OCI-LY7 (cell line): ENCODE measurements around the gene SMIM17. TPM values are rescaled to one million over a fixed set of nuclear protein-coding genes. Genes with fewer than 3 reads are reported as not detected.

ENCODE experiments used
- BruUV-seq: library from RNA; stranded (reverse); fragments of 400-500 nt; replicated peaks from 2 replicates; lab custom pipeline; 2021; lab: Mats Ljungman, UMichigan
- CTCF ChIA-PET: fragments of 300-600 bp; sonication (Branson Sonifier 250); formaldehyde crosslinking; loops from one replicate; lab custom pipeline; 2022; ENCODE audit warnings: antibody characterized with exemption; ENCODE audit not compliant: unreplicated experiment; lab: Charles Lee
- POLR2A ChIA-PET: fragments of 300-600 bp; sonication (Branson Sonifier 250); formaldehyde crosslinking; loops from one replicate; lab custom pipeline; 2022; ENCODE audit warnings: antibody characterized with exemption; lab: Charles Lee
- DNase-seq: peaks from one replicate; pipeline ENCODE4 v3.0.0-alpha.2; 2015; ENCODE audit warnings: low spot score
- H2AFZ ChIP-seq: fragments of 200-600 bp; sonication (generic), shearing (Covaris generic); 2 replicates; pipeline ENCODE4 v1.6.1; 2014; ENCODE audit warnings: mild to moderate bottlenecking, antibody characterized with exemption, low read length, moderate library complexity
- H3K27ac ChIP-seq: fragments of 200-600 bp; sonication (generic); 2 replicates; pipeline ENCODE4 v1.5.1; 2014; ENCODE audit warnings: mixed run types, low read depth, mild to moderate bottlenecking, moderate library complexity, low read length, inconsistent platforms; ENCODE audit not compliant: poor library complexity, severe bottlenecking
- H3K36me3 ChIP-seq: fragments of 200-600 bp; sonication (generic); 2 replicates; pipeline ENCODE4 v1.6.1; 2014; ENCODE audit warnings: mild to moderate bottlenecking, antibody characterized with exemption, low read length, moderate library complexity, mixed read lengths; ENCODE audit not compliant: insufficient read depth
- H3K4me1 ChIP-seq: fragments of 200-600 bp; sonication (generic); 2 replicates; pipeline ENCODE4 v1.5.1; 2014; ENCODE audit warnings: mild to moderate bottlenecking, low read length; ENCODE audit not compliant: insufficient read depth, poor library complexity, severe bottlenecking
- H3K4me2 ChIP-seq: fragments of 200-600 bp; sonication (generic); 2 replicates; pipeline ENCODE4 v1.6.1; 2014; ENCODE audit warnings: mild to moderate bottlenecking, low read length
- H3K4me3 ChIP-seq: fragments of 200-600 bp; sonication (generic); 2 replicates; pipeline ENCODE4 v1.5.1; 2014; ENCODE audit warnings: mild to moderate bottlenecking, low read depth, low read length; ENCODE audit not compliant: poor library complexity, severe bottlenecking
- H3K79me2 ChIP-seq: fragments of 200-600 bp; sonication (generic); 2 replicates; pipeline ENCODE4 v1.6.1; 2016; ENCODE audit warnings: low read depth, mild to moderate bottlenecking, low read length, moderate library complexity, mixed read lengths; ENCODE audit not compliant: insufficient read depth
- H3K9me2 ChIP-seq: fragments of 200-600 bp; sonication (generic); 2 replicates; pipeline ENCODE4 v1.6.1; 2016; ENCODE audit warnings: mild to moderate bottlenecking, low read length, mixed read lengths; ENCODE audit not compliant: insufficient read depth
- H3K9me3 ChIP-seq: fragments of 200-600 bp; sonication (generic); 2 replicates; pipeline ENCODE4 v1.6.1; 2014; ENCODE audit warnings: mild to moderate bottlenecking, mixed run types, low read length, mixed read lengths
- H4K20me1 ChIP-seq: fragments of 200-600 bp; sonication (generic); 2 replicates; pipeline ENCODE4 v1.6.1; 2014; ENCODE audit warnings: mild to moderate bottlenecking, antibody characterized with exemption, low read length, moderate library complexity, mixed read lengths; ENCODE audit not compliant: insufficient read depth
- EZH2phosphoT487 ChIP-seq: fragments of 200-600 bp; sonication (generic); IDR thresholded peaks from 2 replicates; pipeline ENCODE4 v1.6.1; 2018; ENCODE audit warnings: low read depth, borderline replicate concordance, mild to moderate bottlenecking, mixed run types, antibody characterized with exemption, low read length, moderate library complexity, mixed read lengths
- intact Hi-C: fragments of 100-400 bp; cut with micrococcal nuclease; formaldehyde crosslinking; loops from one replicate; pipeline ENCODE4 v1.10.0; 2022; ENCODE audit not compliant: unreplicated experiment
- total RNA-seq, 2 experiments: library from RNA; depleted of rRNA in 1 of 2; stranded (reverse); fragments of >200 nt in 1 of 2; shearing (Covaris generic) in 1 of 2; gene quantifications; 2 replicates each; pipeline ENCODE4 v1.2.3, GENCODE V29; 2014 to 2022
- TF ChIP-seq, protein P1 (sequence below): fragments of 200-600 bp; sonication (generic); conservative IDR thresholded peaks from 2 replicates; pipeline ENCODE4 v1.5.1; 2014; ENCODE audit warnings: mild to moderate bottlenecking, antibody characterized with exemption, low read length, moderate library complexity, mixed read lengths

SMIM17 gene
- total RNA-seq, 2 experiments from 2014 or later = not detected

DNA sequence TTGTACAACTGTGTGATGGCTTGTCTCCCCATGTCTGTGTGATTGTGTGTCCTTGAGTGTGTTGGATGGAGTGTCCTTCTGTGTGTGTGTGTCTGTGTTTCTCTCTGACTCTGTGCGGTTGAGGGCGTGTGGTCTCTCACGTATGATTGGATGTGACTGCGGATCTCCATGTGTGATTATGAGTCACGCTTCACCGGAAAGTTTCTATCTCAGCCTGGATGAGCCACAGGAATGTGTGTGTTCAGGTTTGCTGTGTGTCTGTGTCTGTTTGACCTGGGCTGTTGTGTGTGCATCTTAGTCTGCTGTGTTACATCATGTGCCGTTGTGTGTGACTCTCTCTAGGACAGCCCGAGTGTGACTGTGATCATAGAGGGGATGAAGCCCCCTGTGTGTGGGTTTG lies 44.1 kb downstream of the SMIM17 start:
- H3K4me2 ChIP-seq = no peak overlapping the region
- no TSS peak for BruUV-seq
- CTCF ChIA-PET = no interaction called here

GRCh38 chr19:56689198-56689597 lies 46.2 kb downstream of the SMIM17 start:
- ChIA-PET CTCF (no interaction called here), POLR2A (no interaction called here)
- no TSS peak for BruUV-seq
- Histone ChIP-seq H3K9me3 (no peaks in the 10 kb centered on the region), H2AFZ (no peak overlapping the region), H3K79me2 (no peaks in the 10 kb centered on the region), H3K36me3 (no peaks in the 10 kb centered on the region), H3K4me3 (no peak overlapping the region), H3K4me1 (no peaks in the 10 kb centered on the region), H4K20me1 (no peaks in the 10 kb centered on the region), H3K9me2 (no peaks in the 10 kb centered on the region), H3K4me2 (no peak overlapping the region), H3K27ac (no peak overlapping the region)
- TF ChIP-seq, protein P1, sequence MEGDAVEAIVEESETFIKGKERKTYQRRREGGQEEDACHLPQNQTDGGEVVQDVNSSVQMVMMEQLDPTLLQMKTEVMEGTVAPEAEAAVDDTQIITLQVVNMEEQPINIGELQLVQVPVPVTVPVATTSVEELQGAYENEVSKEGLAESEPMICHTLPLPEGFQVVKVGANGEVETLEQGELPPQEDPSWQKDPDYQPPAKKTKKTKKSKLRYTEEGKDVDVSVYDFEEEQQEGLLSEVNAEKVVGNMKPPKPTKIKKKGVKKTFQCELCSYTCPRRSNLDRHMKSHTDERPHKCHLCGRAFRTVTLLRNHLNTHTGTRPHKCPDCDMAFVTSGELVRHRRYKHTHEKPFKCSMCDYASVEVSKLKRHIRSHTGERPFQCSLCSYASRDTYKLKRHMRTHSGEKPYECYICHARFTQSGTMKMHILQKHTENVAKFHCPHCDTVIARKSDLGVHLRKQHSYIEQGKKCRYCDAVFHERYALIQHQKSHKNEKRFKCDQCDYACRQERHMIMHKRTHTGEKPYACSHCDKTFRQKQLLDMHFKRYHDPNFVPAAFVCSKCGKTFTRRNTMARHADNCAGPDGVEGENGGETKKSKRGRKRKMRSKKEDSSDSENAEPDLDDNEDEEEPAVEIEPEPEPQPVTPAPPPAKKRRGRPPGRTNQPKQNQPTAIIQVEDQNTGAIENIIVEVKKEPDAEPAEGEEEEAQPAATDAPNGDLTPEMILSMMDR = peak; percentile 36; the same call in 1 of the 2 replicates
- TF ChIP-seq EZH2phosphoT487 = no peak
- no peak for DNase-seq
- intact Hi-C loops = no loop called here

More for the DNA sequence above, 44.1 kb downstream of the SMIM17 start:
- POLR2A ChIA-PET = no interaction called here
- H2AFZ ChIP-seq = no peak overlapping the region
- DNase-seq = no peak
- H3K9me3 ChIP-seq = no peaks in the 10 kb centered on the region
- no peaks in the 10 kb centered on the region for H4K20me1 ChIP-seq
- no peaks in the 10 kb centered on the region for H3K9me2 ChIP-seq
- no peaks in the 10 kb centered on the region for H3K79me2 ChIP-seq
- no peaks in the 10 kb centered on the region for H3K4me1 ChIP-seq
- H3K4me3 ChIP-seq = no peak overlapping the region
- no peak overlapping the region for H3K27ac ChIP-seq
- intact Hi-C loops = no loop called here
- no peaks in the 10 kb centered on the region for H3K36me3 ChIP-seq
- no peak for TF ChIP-seq EZH2phosphoT487

DNA sequence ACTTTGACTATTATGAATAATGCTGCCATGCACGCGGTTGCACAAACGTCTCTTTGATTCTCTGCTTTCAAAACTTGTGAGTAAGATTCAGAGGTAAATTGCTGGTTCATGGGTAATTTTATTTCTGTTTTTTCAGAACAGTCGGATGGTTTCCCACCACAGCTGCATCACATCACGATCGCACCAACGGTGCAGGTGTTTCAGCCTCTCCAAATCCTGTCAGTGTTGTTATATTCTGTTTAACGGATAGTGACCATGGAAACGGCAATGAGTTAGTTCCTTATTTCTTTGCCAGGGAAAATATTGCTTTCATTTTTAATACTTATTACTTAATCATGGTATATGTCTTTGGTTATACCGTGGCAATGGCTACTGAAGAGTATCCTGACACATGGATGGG lies 47.7 kb downstream of the SMIM17 start:
- H4K20me1 ChIP-seq = no peaks in the 10 kb centered on the region
- H3K4me2 ChIP-seq = no peak overlapping the region
- no peak overlapping the region for H3K27ac ChIP-seq
- no peaks in the 10 kb centered on the region for H3K9me3 ChIP-seq
- POLR2A ChIA-PET = no interaction called here
- TF ChIP-seq, protein P1 = no peak
- no peak for TF ChIP-seq EZH2phosphoT487
- intact Hi-C loops = no loop called here
- H2AFZ ChIP-seq = no peak overlapping the region
- H3K9me2 ChIP-seq = no peaks in the 10 kb centered on the region
- CTCF ChIA-PET = no interaction called here
- H3K36me3 ChIP-seq = no peaks in the 10 kb centered on the region
- H3K4me1 ChIP-seq = no peaks in the 10 kb centered on the region
- BruUV-seq = no TSS peak
- no peak for DNase-seq
- H3K79me2 ChIP-seq = no peaks in the 10 kb centered on the region
- H3K4me3 ChIP-seq = no peak overlapping the region
